ENCODE data around the gene DNMBP. TPM values are rescaled to one million over a fixed set of nuclear protein-coding genes. Genes with fewer than 3 reads are reported as not detected.

Gene DNMBP
- total and polyA plus RNA-seq, 2 of the 8 experiments (the other 6 are each of a cell fraction or from before 2014, with no cell fraction given): 19.1 to 26.4 TPM

DNA sequence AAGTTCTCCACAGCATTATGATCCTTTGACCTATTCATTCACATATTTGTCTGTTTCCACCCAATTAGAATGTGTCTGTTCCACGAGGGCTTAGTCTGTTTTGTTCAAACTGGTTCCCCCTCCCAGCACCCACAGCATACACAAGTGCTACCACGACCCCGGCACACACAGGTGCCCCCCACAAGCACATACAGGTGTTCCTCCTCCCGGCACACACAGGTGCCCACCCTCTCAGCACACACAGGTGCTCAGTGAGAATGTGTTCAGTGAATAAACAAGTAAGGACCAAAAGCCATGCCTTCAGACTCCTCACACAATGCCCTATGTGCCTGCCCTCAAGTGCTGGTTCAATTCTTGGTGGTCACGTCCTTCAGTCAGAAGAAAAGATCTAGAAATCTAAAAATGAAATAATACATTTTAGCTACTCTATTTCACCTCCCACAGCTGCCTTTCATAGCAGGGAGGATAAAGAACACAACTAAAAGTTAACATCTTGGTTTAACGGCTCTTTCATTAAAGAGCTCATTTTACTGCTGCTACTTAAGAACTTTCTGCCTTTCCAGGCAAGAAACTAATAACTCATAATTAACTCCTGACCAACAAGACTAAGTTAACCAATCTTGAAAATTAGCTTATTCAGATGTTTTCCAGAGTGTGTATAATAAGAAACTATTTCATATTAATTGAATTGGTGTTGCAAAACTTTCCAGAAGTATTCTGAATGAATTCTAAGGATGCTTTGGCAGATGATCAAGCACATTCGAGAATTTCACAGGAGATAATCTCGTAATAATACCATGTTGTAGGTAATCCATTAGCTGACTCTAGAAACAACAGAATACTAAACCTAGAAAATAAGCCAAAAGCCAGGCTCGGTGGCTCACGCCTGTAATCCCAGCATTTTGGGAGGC, 2.3 kb downstream of the DNMBP start:
- Histone ChIP-seq H3K23me2 (ENCODE audit: low read depth, low read length) (peaks cover 4% of the 10 kb centered on the region; the same call in 1 of the 2 replicates), H2BK12ac (ENCODE audit: low read depth, low read length) (peak overlapping the region; percentile 40; the same call in 1 of the 2 replicates), H2BK120ac (replicated peaks; ENCODE audit: low read depth, low read length) (no peak overlapping the region), H4K8ac (ENCODE audit: extremely low read depth, insufficient read depth, low read length) (peak overlapping the region; percentile 62), H3K18ac (ENCODE audit: extremely low read depth, low read length) (no peak overlapping the region), H2BK15ac (ENCODE audit: low read length) (no peak overlapping the region), H3K4me3 (ENCODE audit: extremely low read depth in 1 of 4, insufficient read depth in 2 of 4, low read depth in 3 of 4, low read length in 4 of 4) (no peak overlapping the region), H4K91ac (replicated peaks; ENCODE audit: insufficient read length, low read length) (no peak overlapping the region), H3K27ac (ENCODE audit: low read depth, low read length) (no peak overlapping the region), H2BK5ac (ENCODE audit: low read depth, low read length) (no peak overlapping the region), H3K9me3 (ENCODE audit: insufficient read depth in 2 of 2, low read depth in 1 of 2, low read length in 1 of 2) (no peaks in the 10 kb centered on the region; a peak in 1 of 4 replicates), H3K36me3 (ENCODE audit: control insufficient read depth in 2 of 4, insufficient read depth in 4 of 4, low read length in 3 of 4) (no peaks in the 10 kb centered on the region), H3K4me1 (replicated peaks in 1 of 4; ENCODE audit: control insufficient read depth in 3 of 4, insufficient read depth in 4 of 4, low read length in 3 of 4) (peaks cover 4 to 11% (median 6%) of the 10 kb centered on the region in 4 experiments; a peak in 5 of 7 replicates), H2BK20ac (ENCODE audit: low read length) (no peak overlapping the region), H4K20me1 (replicated peaks in 1 of 2; ENCODE audit: control insufficient read depth in 1 of 2, insufficient read depth in 2 of 2, low read length in 2 of 2) (peaks cover 0 to 2% of the 10 kb centered on the region in 2 experiments), H3K56ac (replicated peaks; ENCODE audit: insufficient read length, low read depth, low read length) (no peak overlapping the region), H3K79me2 (ENCODE audit: control insufficient read depth in 1 of 2, insufficient read depth in 2 of 2, low read length in 2 of 2) (peaks cover 0 to 22% of the 10 kb centered on the region in 2 experiments; a peak in 2 of 4 replicates), H2AK5ac (ENCODE audit: low read depth, low read length) (no peak overlapping the region), H3K4me2 (ENCODE audit: insufficient read depth in 1 of 2, low read depth in 2 of 2, low read length in 2 of 2) (no peak overlapping the region; a peak in 1 of 4 replicates), H3K27me3 (replicated peaks in 1 of 4; ENCODE audit: control insufficient read depth in 3 of 4, extremely low read depth in 1 of 4, insufficient read depth in 3 of 4, low read length in 3 of 4) (no peaks in the 10 kb centered on the region; a peak in 2 of 7 replicates), H3K4ac (replicated peaks; ENCODE audit: insufficient read length, low read depth, low read length) (no peak overlapping the region), H2AFZ (ENCODE audit: low read length) (no peak overlapping the region), H4K5ac (ENCODE audit: insufficient read length, low read depth, low read length) (no peak overlapping the region), H3K14ac (ENCODE audit: insufficient read length) (no peak overlapping the region), H3K79me1 (ENCODE audit: low read depth, low read length) (no peaks in the 10 kb centered on the region; the same call in 1 of the 2 replicates), H3K23ac (ENCODE audit: insufficient read length) (no peak overlapping the region), H3K9ac (replicated peaks in 1 of 4; ENCODE audit: extremely low read depth in 1 of 4, low read depth in 3 of 4, low read length in 3 of 4) (no peak overlapping the region; a peak in 2 of 7 replicates)
- DNase-seq (ENCODE audit: low read depth in 1 of 2, low spot score in 2 of 2): no peak
- ChIA-PET CTCF (ENCODE audit: partially characterized antibody) (interaction anchor here (0.9 to 8.7 kb wide), 10 partner anchors 10 to 162 kb away, joined by 3 to 57 read pairs (median 5); no protein-coding TSS in a partner anchor), POLR2A (ENCODE audit: partially characterized antibody) (interaction anchor here (0.9 to 1.3 kb wide), 4 partner anchors 8 to 161 kb away, joined by 3 to 4 read pairs (median 3); no protein-coding TSS in a partner anchor)
- FAIRE-seq: no peak
- WGBS, 2 experiments (ENCODE audit: extremely low coverage in 1 of 2, insufficient coverage in 1 of 2, insufficient read length in 1 of 2, insufficient replicate concordance in 2 of 2, low coverage in 1 of 2, low lambda C conversion rate in 2 of 2, missing lambda C conversion rate in 1 of 2): 85% methylated on average over 10 of the region's 10 CpGs; no CpG with 5 or more reads in 1 of the 2 experiments
- TF ChIP-seq MAFK (IDR thresholded peaks at IDR 0.05; ENCODE audit: low read depth, low read length): no peak
- TF ChIP-seq, protein P1, sequence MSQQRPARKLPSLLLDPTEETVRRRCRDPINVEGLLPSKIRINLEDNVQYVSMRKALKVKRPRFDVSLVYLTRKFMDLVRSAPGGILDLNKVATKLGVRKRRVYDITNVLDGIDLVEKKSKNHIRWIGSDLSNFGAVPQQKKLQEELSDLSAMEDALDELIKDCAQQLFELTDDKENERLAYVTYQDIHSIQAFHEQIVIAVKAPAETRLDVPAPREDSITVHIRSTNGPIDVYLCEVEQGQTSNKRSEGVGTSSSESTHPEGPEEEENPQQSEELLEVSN (IDR thresholded peaks at IDR 0.05): no peak

Data from H1 (cell line).